Neural cell (in vitro differentiated cells): ENCODE results near the gene ATP1A2.

Source experiments
- EZH2 ChIP-seq: fragments of 200-600, 300-800 bp; shearing (Covaris generic), sonication (generic); IDR thresholded peaks from 2 replicates; pipeline ENCODE4 v1.6.1; 2014; ENCODE audit warnings: antibody characterized with exemption, low read length, borderline replicate concordance, mild to moderate bottlenecking; ENCODE audit not compliant: insufficient read depth, poor library complexity, severe bottlenecking
- POLR2AphosphoS5 ChIP-seq: IDR thresholded peaks from 2 replicates; pipeline ENCODE4 v1.6.1; 2012
- RAD21 ChIP-seq: fragments of 450-650 bp; conservative IDR thresholded peaks from 2 replicates; pipeline ENCODE4 v1.6.1; 2014; ENCODE audit warnings: antibody characterized with exemption, mild to moderate bottlenecking, moderate library complexity
- TAF1 ChIP-seq: IDR thresholded peaks from 2 replicates; pipeline ENCODE4 v1.6.1; 2012; ENCODE audit warnings: low read depth
- TF ChIP-seq, protein P1 (sequence below): fragments of 450-650 bp; IDR thresholded peaks from 2 replicates; pipeline ENCODE4 v1.5.1; 2014; ENCODE audit warnings: antibody characterized with exemption, mild to moderate bottlenecking, moderate library complexity; ENCODE audit not compliant: poor library complexity, severe bottlenecking
- TF ChIP-seq, protein P2 (sequence below): IDR thresholded peaks from 2 replicates; pipeline ENCODE4 v1.6.1; 2012; ENCODE audit warnings: borderline replicate concordance

DNA sequence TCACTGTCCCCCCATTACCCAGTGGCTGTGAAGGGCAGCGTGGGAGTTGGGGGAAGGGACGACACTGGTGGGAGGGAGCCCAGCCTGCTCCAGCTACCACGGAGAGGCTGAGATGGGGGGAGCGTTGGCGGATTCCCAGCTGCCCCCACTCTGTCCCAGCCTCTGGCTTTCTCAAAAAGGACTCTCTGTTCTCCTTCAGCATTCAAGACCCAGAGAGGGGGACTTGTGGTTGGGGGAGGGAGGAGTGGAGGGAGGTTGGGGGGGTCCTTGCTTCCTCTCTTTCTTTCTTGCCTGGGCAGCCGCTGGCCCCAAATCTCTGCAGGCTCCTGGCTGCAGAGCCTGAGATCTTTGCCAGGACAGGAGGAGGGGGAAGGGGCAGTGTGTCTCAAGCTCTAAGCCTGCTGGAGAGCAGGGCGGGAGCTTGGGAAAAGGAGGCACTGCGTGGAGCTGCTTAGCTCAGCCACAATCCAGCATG, 2.2 kb downstream of the ATP1A2 start:
- TF ChIP-seq, protein P1, sequence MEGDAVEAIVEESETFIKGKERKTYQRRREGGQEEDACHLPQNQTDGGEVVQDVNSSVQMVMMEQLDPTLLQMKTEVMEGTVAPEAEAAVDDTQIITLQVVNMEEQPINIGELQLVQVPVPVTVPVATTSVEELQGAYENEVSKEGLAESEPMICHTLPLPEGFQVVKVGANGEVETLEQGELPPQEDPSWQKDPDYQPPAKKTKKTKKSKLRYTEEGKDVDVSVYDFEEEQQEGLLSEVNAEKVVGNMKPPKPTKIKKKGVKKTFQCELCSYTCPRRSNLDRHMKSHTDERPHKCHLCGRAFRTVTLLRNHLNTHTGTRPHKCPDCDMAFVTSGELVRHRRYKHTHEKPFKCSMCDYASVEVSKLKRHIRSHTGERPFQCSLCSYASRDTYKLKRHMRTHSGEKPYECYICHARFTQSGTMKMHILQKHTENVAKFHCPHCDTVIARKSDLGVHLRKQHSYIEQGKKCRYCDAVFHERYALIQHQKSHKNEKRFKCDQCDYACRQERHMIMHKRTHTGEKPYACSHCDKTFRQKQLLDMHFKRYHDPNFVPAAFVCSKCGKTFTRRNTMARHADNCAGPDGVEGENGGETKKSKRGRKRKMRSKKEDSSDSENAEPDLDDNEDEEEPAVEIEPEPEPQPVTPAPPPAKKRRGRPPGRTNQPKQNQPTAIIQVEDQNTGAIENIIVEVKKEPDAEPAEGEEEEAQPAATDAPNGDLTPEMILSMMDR = no peak
- TF ChIP-seq EZH2 (no peak), TAF1 (no peak), POLR2AphosphoS5 (no peak), RAD21 (no peak)
- TF ChIP-seq, protein P2, sequence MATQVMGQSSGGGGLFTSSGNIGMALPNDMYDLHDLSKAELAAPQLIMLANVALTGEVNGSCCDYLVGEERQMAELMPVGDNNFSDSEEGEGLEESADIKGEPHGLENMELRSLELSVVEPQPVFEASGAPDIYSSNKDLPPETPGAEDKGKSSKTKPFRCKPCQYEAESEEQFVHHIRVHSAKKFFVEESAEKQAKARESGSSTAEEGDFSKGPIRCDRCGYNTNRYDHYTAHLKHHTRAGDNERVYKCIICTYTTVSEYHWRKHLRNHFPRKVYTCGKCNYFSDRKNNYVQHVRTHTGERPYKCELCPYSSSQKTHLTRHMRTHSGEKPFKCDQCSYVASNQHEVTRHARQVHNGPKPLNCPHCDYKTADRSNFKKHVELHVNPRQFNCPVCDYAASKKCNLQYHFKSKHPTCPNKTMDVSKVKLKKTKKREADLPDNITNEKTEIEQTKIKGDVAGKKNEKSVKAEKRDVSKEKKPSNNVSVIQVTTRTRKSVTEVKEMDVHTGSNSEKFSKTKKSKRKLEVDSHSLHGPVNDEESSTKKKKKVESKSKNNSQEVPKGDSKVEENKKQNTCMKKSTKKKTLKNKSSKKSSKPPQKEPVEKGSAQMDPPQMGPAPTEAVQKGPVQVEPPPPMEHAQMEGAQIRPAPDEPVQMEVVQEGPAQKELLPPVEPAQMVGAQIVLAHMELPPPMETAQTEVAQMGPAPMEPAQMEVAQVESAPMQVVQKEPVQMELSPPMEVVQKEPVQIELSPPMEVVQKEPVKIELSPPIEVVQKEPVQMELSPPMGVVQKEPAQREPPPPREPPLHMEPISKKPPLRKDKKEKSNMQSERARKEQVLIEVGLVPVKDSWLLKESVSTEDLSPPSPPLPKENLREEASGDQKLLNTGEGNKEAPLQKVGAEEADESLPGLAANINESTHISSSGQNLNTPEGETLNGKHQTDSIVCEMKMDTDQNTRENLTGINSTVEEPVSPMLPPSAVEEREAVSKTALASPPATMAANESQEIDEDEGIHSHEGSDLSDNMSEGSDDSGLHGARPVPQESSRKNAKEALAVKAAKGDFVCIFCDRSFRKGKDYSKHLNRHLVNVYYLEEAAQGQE = no peak
